ENCODE results near the gene PMFBP1. TPM values are rescaled to one million over a fixed set of nuclear protein-coding genes. Genes with fewer than 3 reads are reported as not detected.

Gene PMFBP1
- total RNA-seq, 2 donors from 2014 or later: 2.1 to 3.9 TPM

- no peaks in the 10 kb centered on the region for H3K4me1 Mint-ChIP-seq
- no peaks in the 10 kb centered on the region for H3K9me3 Mint-ChIP-seq
- H3K27ac Mint-ChIP-seq: no peak overlapping the region
- no peaks in the 10 kb centered on the region for H3K36me3 Mint-ChIP-seq (ENCODE audit: low read depth)
- H3K4me3 Mint-ChIP-seq: no peak overlapping the region
- H3K27me3 Mint-ChIP-seq: peaks cover 10% of the 10 kb centered on the region
- ATAC-seq (replicated peaks): no peak
Measured at GRCh38 chr16:72166954-72167561, 4.9 kb downstream of the PMFBP1 start.

- H3K4me3 Mint-ChIP-seq: no peak overlapping the region
- H3K27me3 Mint-ChIP-seq: peaks cover 11% of the 10 kb centered on the region
- no peak overlapping the region for H3K27ac Mint-ChIP-seq
- no peak for ATAC-seq (replicated peaks)
- H3K36me3 Mint-ChIP-seq (ENCODE audit: low read depth): no peaks in the 10 kb centered on the region
- H3K9me3 Mint-ChIP-seq: no peaks in the 10 kb centered on the region
- H3K4me1 Mint-ChIP-seq: no peaks in the 10 kb centered on the region
Measured at GRCh38 chr16:72166151-72166550, 5.8 kb downstream of the PMFBP1 start.

GRCh38 chr16:72164691-72165090, 7.3 kb downstream of the PMFBP1 start:
- no peak for ATAC-seq (replicated peaks)
- no peaks in the 10 kb centered on the region for H3K4me1 Mint-ChIP-seq
- H3K27ac Mint-ChIP-seq: no peak overlapping the region
- no peak overlapping the region for H3K4me3 Mint-ChIP-seq
- H3K9me3 Mint-ChIP-seq: no peaks in the 10 kb centered on the region
- peaks cover 11% of the 10 kb centered on the region for H3K27me3 Mint-ChIP-seq
- H3K36me3 Mint-ChIP-seq (ENCODE audit: low read depth): no peaks in the 10 kb centered on the region

- no peak overlapping the region for H3K27ac Mint-ChIP-seq
- no peak overlapping the region for H3K4me3 Mint-ChIP-seq
- peaks cover 15% of the 10 kb centered on the region for H3K27me3 Mint-ChIP-seq
- no peaks in the 10 kb centered on the region for H3K36me3 Mint-ChIP-seq (ENCODE audit: low read depth)
- no peak for ATAC-seq (replicated peaks)
- H3K4me1 Mint-ChIP-seq: no peaks in the 10 kb centered on the region
- H3K9me3 Mint-ChIP-seq: no peaks in the 10 kb centered on the region
Measured at GRCh38 chr16:72162105-72162692, 9.8 kb downstream of the PMFBP1 start.

- Mint-ChIP-seq H3K27me3 (peaks cover 10% of the 10 kb centered on the region), H3K4me3 (no peak overlapping the region), H3K27ac (no peak overlapping the region), H3K9me3 (no peaks in the 10 kb centered on the region), H3K4me1 (no peaks in the 10 kb centered on the region), H3K36me3 (ENCODE audit: low read depth) (no peaks in the 10 kb centered on the region)
- ATAC-seq (replicated peaks): no peak
Measured at GRCh38 chr16:72159801-72160200, 12.2 kb downstream of the PMFBP1 start.

GRCh38 chr16:72159386-72159785, 12.6 kb downstream of the PMFBP1 start:
- Mint-ChIP-seq H3K4me3 (no peak overlapping the region), H3K27me3 (peaks cover 10% of the 10 kb centered on the region), H3K9me3 (no peaks in the 10 kb centered on the region), H3K36me3 (ENCODE audit: low read depth) (no peaks in the 10 kb centered on the region), H3K4me1 (no peaks in the 10 kb centered on the region), H3K27ac (no peak overlapping the region)
- no peak for ATAC-seq (replicated peaks)

- H3K36me3 Mint-ChIP-seq (ENCODE audit: low read depth): no peaks in the 10 kb centered on the region
- no peak overlapping the region for H3K27ac Mint-ChIP-seq
- H3K9me3 Mint-ChIP-seq: no peaks in the 10 kb centered on the region
- H3K4me1 Mint-ChIP-seq: no peaks in the 10 kb centered on the region
- no peak for ATAC-seq (replicated peaks)
- no peaks in the 10 kb centered on the region for H3K27me3 Mint-ChIP-seq
- H3K4me3 Mint-ChIP-seq: no peak overlapping the region
Measured at GRCh38 chr16:72149676-72150464, 22.1 kb downstream of the PMFBP1 start.

- H3K9me3 Mint-ChIP-seq: no peaks in the 10 kb centered on the region
- H3K4me3 Mint-ChIP-seq: no peak overlapping the region
- H3K27me3 Mint-ChIP-seq: peaks cover 5% of the 10 kb centered on the region
Measured at GRCh38 chr16:72142476-72142875, 29.5 kb downstream of the PMFBP1 start.

GRCh38 chr16:72139908-72140307, 32.0 kb downstream of the PMFBP1 start:
- H3K27me3 Mint-ChIP-seq: peaks cover 7% of the 10 kb centered on the region
- H3K4me3 Mint-ChIP-seq: no peak overlapping the region
- no peak overlapping the region for H3K27ac Mint-ChIP-seq
- no peaks in the 10 kb centered on the region for H3K4me1 Mint-ChIP-seq
- no peaks in the 10 kb centered on the region for H3K36me3 Mint-ChIP-seq (ENCODE audit: low read depth)
- H3K9me3 Mint-ChIP-seq: no peaks in the 10 kb centered on the region
- ATAC-seq (replicated peaks): no peak

More at GRCh38 chr16:72142476-72142875, 29.5 kb downstream of the PMFBP1 start:
- H3K36me3 Mint-ChIP-seq (ENCODE audit: low read depth): no peaks in the 10 kb centered on the region
- no peak overlapping the region for H3K27ac Mint-ChIP-seq
- no peaks in the 10 kb centered on the region for H3K4me1 Mint-ChIP-seq
- ATAC-seq (replicated peaks): no peak

GRCh38 chr16:72138064-72138572, 33.8 kb downstream of the PMFBP1 start:
- no peaks in the 10 kb centered on the region for H3K9me3 Mint-ChIP-seq
- H3K36me3 Mint-ChIP-seq (ENCODE audit: low read depth): no peaks in the 10 kb centered on the region
- no peak overlapping the region for H3K27ac Mint-ChIP-seq
- peaks cover 4% of the 10 kb centered on the region for H3K27me3 Mint-ChIP-seq
- no peak for ATAC-seq (replicated peaks)
- H3K4me1 Mint-ChIP-seq: no peaks in the 10 kb centered on the region
- no peak overlapping the region for H3K4me3 Mint-ChIP-seq

- H3K27me3 Mint-ChIP-seq: peaks cover 3% of the 10 kb centered on the region
- H3K36me3 Mint-ChIP-seq (ENCODE audit: low read depth): no peaks in the 10 kb centered on the region
- H3K4me1 Mint-ChIP-seq: no peaks in the 10 kb centered on the region
- no peak overlapping the region for H3K27ac Mint-ChIP-seq
- H3K4me3 Mint-ChIP-seq: no peak overlapping the region
- H3K9me3 Mint-ChIP-seq: no peaks in the 10 kb centered on the region
- ATAC-seq (replicated peaks): no peak
Measured at GRCh38 chr16:72137380-72138063, 34.4 kb downstream of the PMFBP1 start.

GRCh38 chr16:72134507-72134906, 37.4 kb downstream of the PMFBP1 start:
- no peak for ATAC-seq (replicated peaks)
- no peaks in the 10 kb centered on the region for H3K36me3 Mint-ChIP-seq (ENCODE audit: low read depth)
- peaks cover 3% of the 10 kb centered on the region for H3K27me3 Mint-ChIP-seq
- H3K4me3 Mint-ChIP-seq: no peak overlapping the region
- no peaks in the 10 kb centered on the region for H3K9me3 Mint-ChIP-seq
- no peaks in the 10 kb centered on the region for H3K4me1 Mint-ChIP-seq
- no peak overlapping the region for H3K27ac Mint-ChIP-seq

GRCh38 chr16:72132726-72133125, 39.2 kb downstream of the PMFBP1 start:
- Mint-ChIP-seq H3K36me3 (ENCODE audit: low read depth) (no peaks in the 10 kb centered on the region), H3K4me1 (no peaks in the 10 kb centered on the region), H3K27me3 (peaks cover 3% of the 10 kb centered on the region), H3K27ac (no peak overlapping the region), H3K4me3 (no peak overlapping the region), H3K9me3 (no peaks in the 10 kb centered on the region)
- ATAC-seq (replicated peaks): no peak

GRCh38 chr16:72131036-72131435, 40.9 kb downstream of the PMFBP1 start:
- no peaks in the 10 kb centered on the region for H3K27me3 Mint-ChIP-seq
- H3K4me1 Mint-ChIP-seq: no peaks in the 10 kb centered on the region
- H3K4me3 Mint-ChIP-seq: no peak overlapping the region
- no peak for ATAC-seq (replicated peaks)
- no peaks in the 10 kb centered on the region for H3K36me3 Mint-ChIP-seq (ENCODE audit: low read depth)
- no peaks in the 10 kb centered on the region for H3K9me3 Mint-ChIP-seq
- H3K27ac Mint-ChIP-seq: no peak overlapping the region

Data from activated T-helper 17 cell treated with anti-CD3 and anti-CD28 coated beads, Interleukin-2, amount 50 U/mL, for 72 hours (primary cell).